HEK293T (cell line): Measurements from ENCODE around the gene RGP1.

Source experiments
- CTCF ChIA-PET: fragments of 350-600 bp; formaldehyde crosslinking; extraction: SDS; loops from one replicate; lab custom pipeline; 2021; ENCODE audit warnings: antibody characterized with exemption, inconsistent platforms; lab: Yijun Ruan, JAX
- POLR2A ChIA-PET: fragments of 350-600 bp; formaldehyde crosslinking; extraction: SDS; loops from one replicate; lab custom pipeline; 2020; ENCODE audit warnings: antibody characterized with exemption, inconsistent platforms; lab: Yijun Ruan, JAX
- DNase-seq: peaks from one replicate; pipeline ENCODE4 v3.0.0; 2012; ENCODE audit warnings: mixed read lengths; ENCODE audit errors: extremely low spot score
- ARNT ChIP-seq: fragments of 450-650 bp; IDR thresholded peaks from 2 replicates; pipeline ENCODE4 v1.6.1; 2017; ENCODE audit warnings: mild to moderate bottlenecking
- BHLHE40 ChIP-seq: fragments of 450-650 bp; IDR thresholded peaks from 2 replicates; pipeline ENCODE4 v1.6.1; 2016; ENCODE audit warnings: mild to moderate bottlenecking, moderate library complexity, borderline replicate concordance
- CTBP1 ChIP-seq: fragments of 450-650 bp; IDR thresholded peaks from 2 replicates; pipeline ENCODE4 v1.6.1; 2016; ENCODE audit warnings: borderline replicate concordance
- ELF4 ChIP-seq: fragments of 450-650 bp; IDR thresholded peaks from 2 replicates; pipeline ENCODE4 v1.6.1; 2017; ENCODE audit warnings: antibody characterized with exemption
- FOXA1 ChIP-seq: fragments of 450-650 bp; IDR thresholded peaks from 2 replicates; pipeline ENCODE4 v1.6.1; 2016; ENCODE audit warnings: mild to moderate bottlenecking
- FOXK2 ChIP-seq: fragments of 450-650 bp; IDR thresholded peaks from 2 replicates; pipeline ENCODE4 v1.6.1; 2016; ENCODE audit warnings: mild to moderate bottlenecking
- FOXM1 ChIP-seq: fragments of 450-650 bp; IDR thresholded peaks from 2 replicates; pipeline ENCODE4 v1.6.1; 2017; ENCODE audit warnings: mild to moderate bottlenecking, borderline replicate concordance
- HDGF ChIP-seq: fragments of 450-650 bp; IDR thresholded peaks from 2 replicates; pipeline ENCODE4 v1.6.1; 2017; ENCODE audit warnings: antibody characterized with exemption, borderline replicate concordance
- L3MBTL2 ChIP-seq: fragments of 450-650 bp; conservative IDR thresholded peaks from 2 replicates; pipeline ENCODE4 v1.6.1; 2016; ENCODE audit warnings: mild to moderate bottlenecking
- LEF1 ChIP-seq: fragments of 450-650 bp; IDR thresholded peaks from 2 replicates; pipeline ENCODE4 v1.6.1; 2017; ENCODE audit warnings: mild to moderate bottlenecking, borderline replicate concordance
- NFRKB ChIP-seq: fragments of 450-650 bp; IDR thresholded peaks from 2 replicates; pipeline ENCODE4 v1.6.1; 2016; ENCODE audit warnings: mild to moderate bottlenecking, moderate library complexity
- SP1 ChIP-seq: fragments of 450-650 bp; IDR thresholded peaks from 2 replicates; pipeline ENCODE4 v1.6.1; 2017
- SUZ12 ChIP-seq: fragments of 450-650 bp; IDR thresholded peaks from 2 replicates; pipeline ENCODE4 v1.6.1; 2016; ENCODE audit warnings: mild to moderate bottlenecking
- TARDBP ChIP-seq: fragments of 450-650 bp; IDR thresholded peaks from 2 replicates; pipeline ENCODE4 v1.6.1; 2016
- ZNF384 ChIP-seq: fragments of 450-650 bp; IDR thresholded peaks from 2 replicates; pipeline ENCODE4 v1.6.1; 2016
- TF ChIP-seq, protein P1 (sequence below): fragments of 450-650 bp; IDR thresholded peaks from 2 replicates; pipeline ENCODE4 v1.6.1; 2016

Gene RGP1

DNA sequence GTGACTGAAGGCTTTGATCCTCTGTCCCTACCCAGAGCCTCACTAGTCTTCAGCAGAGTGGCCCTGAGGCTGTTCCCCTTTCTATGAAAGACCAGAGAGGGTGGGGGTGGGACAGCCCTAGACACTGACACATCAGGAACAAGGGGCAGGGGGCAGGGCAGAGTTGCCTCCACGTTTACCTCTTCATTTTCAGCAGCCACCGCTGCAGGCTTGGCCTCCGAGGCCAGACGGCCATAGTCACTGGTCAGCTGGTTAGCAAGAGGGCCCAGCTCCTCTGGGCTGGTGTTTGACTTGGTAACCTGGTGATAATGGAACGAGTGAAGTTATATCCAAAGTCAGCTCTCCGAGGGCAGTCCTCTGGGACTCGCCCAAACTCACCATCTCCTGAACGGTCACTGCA, 43.7 kb upstream of the RGP1 start:
- TF ChIP-seq FOXK2, result no peak
- TF ChIP-seq ARNT, result no peak
- no peak for TF ChIP-seq HDGF
- DNase-seq, result no peak
- ChIA-PET POLR2A (no interaction called here), CTCF (interaction anchor here (1.0 kb wide), 1 partner anchor 9 kb away, joined by 11 read pairs; no protein-coding TSS in a partner anchor)

DNA sequence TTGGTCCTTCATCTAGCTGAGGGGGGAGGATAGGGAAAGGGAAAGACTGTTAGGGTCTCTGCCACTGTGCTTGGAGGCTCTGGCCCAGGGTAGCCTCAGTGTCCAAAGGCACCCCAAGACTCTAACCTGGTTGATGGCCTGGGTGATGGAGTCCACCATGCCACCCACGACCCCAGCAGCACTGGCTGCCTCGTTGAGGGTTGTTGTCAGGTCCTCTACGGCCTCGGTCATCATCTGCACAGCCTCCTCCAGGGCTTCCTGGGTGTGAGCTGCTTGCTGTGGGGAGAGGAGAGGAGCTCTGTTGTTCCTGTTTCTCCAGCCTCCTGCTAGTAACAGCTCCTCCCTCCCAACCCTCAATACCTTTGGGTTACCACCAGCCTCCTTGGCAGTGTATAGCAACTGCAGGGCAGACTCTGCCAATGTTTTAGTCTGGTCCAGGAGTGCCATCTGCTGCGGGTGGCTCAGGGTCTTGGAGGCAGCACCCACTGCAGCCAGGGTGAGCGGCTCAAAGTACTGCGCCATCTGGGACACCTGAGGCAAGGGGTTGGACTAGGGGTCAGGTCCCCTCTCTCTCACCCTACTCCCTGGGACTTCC, 43.2 kb upstream of the RGP1 start:
- no peak for DNase-seq
- ChIA-PET CTCF (no interaction called here), POLR2A (no interaction called here)
- TF ChIP-seq HDGF, result no peak
- TF ChIP-seq L3MBTL2, result no peak
- no peak for TF ChIP-seq ELF4
- no peak for TF ChIP-seq ARNT
- no peak for TF ChIP-seq CTBP1
- TF ChIP-seq TARDBP, result no peak
- no peak for TF ChIP-seq LEF1
- TF ChIP-seq, protein P1, sequence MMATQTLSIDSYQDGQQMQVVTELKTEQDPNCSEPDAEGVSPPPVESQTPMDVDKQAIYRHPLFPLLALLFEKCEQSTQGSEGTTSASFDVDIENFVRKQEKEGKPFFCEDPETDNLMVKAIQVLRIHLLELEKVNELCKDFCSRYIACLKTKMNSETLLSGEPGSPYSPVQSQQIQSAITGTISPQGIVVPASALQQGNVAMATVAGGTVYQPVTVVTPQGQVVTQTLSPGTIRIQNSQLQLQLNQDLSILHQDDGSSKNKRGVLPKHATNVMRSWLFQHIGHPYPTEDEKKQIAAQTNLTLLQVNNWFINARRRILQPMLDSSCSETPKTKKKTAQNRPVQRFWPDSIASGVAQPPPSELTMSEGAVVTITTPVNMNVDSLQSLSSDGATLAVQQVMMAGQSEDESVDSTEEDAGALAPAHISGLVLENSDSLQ, result no peak
- no peak for TF ChIP-seq FOXM1
- no peak for TF ChIP-seq BHLHE40
- TF ChIP-seq FOXK2, result no peak

DNA sequence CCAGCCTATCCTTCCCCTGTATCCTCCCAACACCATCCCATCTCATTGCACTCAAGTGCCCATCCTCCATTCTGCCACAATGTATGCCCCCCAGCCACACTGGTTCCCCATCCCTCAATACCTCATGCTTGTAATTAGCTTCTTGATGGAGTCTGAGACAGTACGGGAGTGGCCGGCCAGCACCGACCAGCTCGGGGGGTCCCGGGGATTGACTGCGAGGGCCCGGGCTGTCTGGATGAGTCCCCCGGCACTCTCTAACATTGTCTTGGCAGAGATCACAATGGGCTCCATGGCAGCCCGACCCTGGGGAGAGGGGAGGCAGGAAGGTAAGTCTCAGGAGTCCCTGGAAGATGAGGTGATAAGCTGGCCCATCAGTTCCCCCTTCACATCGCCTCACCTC, 42.1 kb upstream of the RGP1 start:
- TF ChIP-seq HDGF (no peak), NFRKB (no peak), CTBP1 (no peak), FOXA1 (no peak), ARNT (no peak), ELF4 (no peak), SUZ12 (no peak), L3MBTL2 (no peak), ZNF384 (no peak), SP1 (no peak), LEF1 (no peak), TARDBP (no peak), BHLHE40 (no peak)
- TF ChIP-seq, protein P1, result no peak
- CTCF ChIA-PET, result no interaction called here
- no peak for DNase-seq
- POLR2A ChIA-PET, result no interaction called here

DNA sequence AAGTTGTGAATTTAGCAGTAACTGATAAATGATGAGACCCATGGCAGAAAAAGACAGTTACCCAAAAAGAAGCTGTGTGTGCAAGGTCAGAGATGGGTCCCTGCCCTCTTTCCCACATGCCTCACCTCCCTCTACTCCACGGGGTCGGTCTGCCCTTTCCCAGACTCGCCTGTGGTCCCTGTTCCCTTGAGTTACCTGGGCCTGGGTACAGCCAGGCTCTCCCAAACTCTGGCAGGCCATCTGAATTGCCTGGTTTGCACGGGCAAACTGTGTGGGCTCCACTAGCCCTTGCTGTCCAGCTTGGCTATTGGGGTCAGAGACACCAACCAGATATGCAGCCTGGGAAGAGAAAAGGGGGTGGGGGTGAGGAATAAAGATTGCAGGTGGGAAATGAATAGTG, 40.9 kb upstream of the RGP1 start:
- DNase-seq, result no peak
- ChIA-PET CTCF (no interaction called here), POLR2A (no interaction called here)
- TF ChIP-seq LEF1 (no peak), FOXA1 (no peak), ELF4 (no peak), BHLHE40 (no peak), NFRKB (no peak), L3MBTL2 (no peak), HDGF (no peak), SUZ12 (no peak), FOXM1 (no peak), CTBP1 (no peak), SP1 (no peak), TARDBP (no peak), ZNF384 (no peak), ARNT (no peak), FOXK2 (no peak)
- TF ChIP-seq, protein P1, result no peak

DNA sequence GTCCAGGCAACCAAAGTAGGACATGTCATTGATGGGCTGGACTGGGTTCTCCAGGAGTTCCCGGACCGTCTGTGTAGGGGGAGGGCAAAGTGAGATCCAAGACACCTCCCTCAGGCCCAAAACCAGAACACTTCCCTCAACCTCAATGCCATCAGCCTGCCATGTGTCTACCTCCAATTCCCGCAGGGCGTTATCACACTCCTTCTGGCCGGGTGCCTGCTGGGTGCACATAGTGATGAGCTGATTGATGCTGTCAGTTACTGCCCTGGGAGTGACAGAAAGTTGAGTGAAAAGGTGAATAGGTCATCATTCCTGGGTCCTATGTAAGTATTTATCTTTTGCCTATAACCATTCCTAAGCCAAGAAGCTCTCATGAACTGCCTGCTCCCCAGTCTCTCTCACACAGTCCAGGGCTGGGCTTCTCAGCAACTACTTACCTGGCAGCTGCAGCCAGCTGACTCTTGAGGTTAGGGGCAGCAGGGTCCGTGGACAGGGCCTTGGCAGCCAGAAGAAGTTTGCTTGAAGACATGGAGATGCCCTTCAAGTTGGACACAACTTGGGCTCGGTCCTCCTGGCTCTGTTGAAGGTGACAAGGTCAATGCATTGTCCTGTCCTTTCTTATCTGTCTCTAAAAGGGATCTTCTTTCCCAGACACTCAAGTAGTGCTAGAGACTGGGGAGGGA, 38.1 kb upstream of the RGP1 start:
- CTCF ChIA-PET, result interaction anchor here (1.0 kb wide), 1 partner anchor 22 kb away, joined by 3 read pairs; no protein-coding TSS in a partner anchor
- POLR2A ChIA-PET, result no interaction called here
- TF ChIP-seq FOXK2 (no peak), L3MBTL2 (no peak), CTBP1 (no peak), FOXA1 (no peak), ARNT (no peak), FOXM1 (no peak), SUZ12 (no peak), NFRKB (no peak), SP1 (no peak), ZNF384 (no peak), ELF4 (no peak), TARDBP (no peak), LEF1 (no peak), HDGF (no peak), BHLHE40 (no peak)
- TF ChIP-seq, protein P1, result no peak
- no peak for DNase-seq
